H1 (cell line): ENCODE data around the gene CPEB1. TPM values are rescaled to one million over a fixed set of nuclear protein-coding genes. Genes with fewer than 3 reads are reported as not detected.

Experiments
- EP300 ChIP-seq, 2 experiments: IDR thresholded peaks; 1 replicate in 1 of 2; 2 replicates in 1 of 2; pipeline ENCODE4 v1.6.1; 2011 to 2012; ENCODE audit warnings: low read depth in 2 of 2, low read length in 2 of 2, mild to moderate bottlenecking in 2 of 2, borderline replicate concordance in 1 of 2, inconsistent platforms in 1 of 2, moderate library complexity in 1 of 2
- GTF2F1 ChIP-seq: IDR thresholded peaks from 2 replicates; pipeline ENCODE4 v1.6.1; 2012; ENCODE audit warnings: low read depth, low read length, improper control_type of control experiment, borderline replicate concordance
- KDM4A ChIP-seq: IDR thresholded peaks from one replicate; pipeline ENCODE4 v1.7.1; 2012; ENCODE audit warnings: low read depth, mild to moderate bottlenecking, moderate library complexity, low read length, inconsistent platforms; ENCODE audit not compliant: severe bottlenecking
- SIRT6 ChIP-seq: IDR thresholded peaks from one replicate; pipeline ENCODE4 v1.7.1; 2012; ENCODE audit warnings: low read length, inconsistent platforms
- SP2 ChIP-seq: IDR thresholded peaks from 2 replicates; pipeline ENCODE4 v1.6.1; 2012; ENCODE audit warnings: mild to moderate bottlenecking, low read length, inconsistent platforms
- SRF ChIP-seq: IDR thresholded peaks from 2 replicates; pipeline ENCODE4 v1.6.1; 2011; ENCODE audit warnings: mild to moderate bottlenecking, low read depth, low read length, moderate library complexity
- TAF7 ChIP-seq: optimal IDR thresholded peaks from 2 replicates; pipeline ENCODE3; 2011; ENCODE audit warnings: low read depth, mild to moderate bottlenecking, inconsistent platforms, low read length, moderate library complexity, borderline replicate concordance
- TBP ChIP-seq: IDR thresholded peaks from 2 replicates; pipeline ENCODE4 v1.6.1; 2011; ENCODE audit warnings: low read depth, low read length, improper control_type of control experiment
- polyA plus RNA-seq, 7 experiments: library from polyadenylated mRNA; depleted of rRNA in 3 of 7; stranded (reverse) in 5 of 7; unstranded in 2 of 7; fragments of >200 nt in 5 of 7; fragments of 200-250 nt in 2 of 7; gene quantifications; 1 replicate in 5 of 7; 2 replicates in 1 of 7; 4 replicates in 1 of 7; pipeline versions ENCODE4 v1.2.1 to v1.2.3, GENCODE V29; 2011 to 2013; ENCODE audit warnings: missing spikeins in 2 of 7, mixed read lengths in 2 of 7
- total RNA-seq: library from RNA; stranded (reverse); fragmentation: NEBNext Ultra II Directional; extraction: Animal tissue kit (Norgen Biotek cat#: 25700); gene quantifications from 2 replicates; pipeline ENCODE4 v1.2.1, GENCODE V29; 2021
- TF ChIP-seq, protein P1 (sequence below): fragments of 300-600 bp; sonication (generic); IDR thresholded peaks from 2 replicates; pipeline ENCODE4 v1.7.1; 2012; ENCODE audit warnings: low read length, moderate library complexity, mild to moderate bottlenecking, inconsistent platforms; ENCODE audit not compliant: insufficient replicate concordance
- TF ChIP-seq, protein P2 (sequence below): IDR thresholded peaks from 2 replicates; pipeline ENCODE4 v1.6.1; 2012; ENCODE audit warnings: inconsistent platforms

CPEB1 gene
- total and polyA plus RNA-seq, 2 of the 8 experiments (the other 6 are each of a cell fraction or from before 2014, with no cell fraction given), result 4.4 to 4.5 TPM

DNA sequence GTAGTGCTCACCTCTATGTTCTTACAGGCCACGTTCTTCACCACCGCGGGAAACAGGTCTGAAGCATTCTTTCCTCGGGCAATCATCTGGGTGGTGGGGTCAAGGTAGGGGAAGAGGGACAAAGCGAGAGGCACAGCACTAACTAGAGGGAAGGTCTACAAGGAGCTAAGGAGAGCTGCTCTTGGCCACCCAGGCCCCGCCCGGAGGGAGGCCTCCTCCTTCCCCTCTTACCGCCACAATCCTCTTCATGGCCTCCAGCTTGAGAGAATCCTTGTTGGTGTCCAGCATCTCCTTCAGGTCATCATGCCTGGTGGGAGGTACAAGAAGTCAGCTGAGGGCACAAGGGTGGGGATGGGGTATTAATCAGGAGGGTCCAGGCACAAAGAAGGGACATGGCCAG lies 42.0 kb upstream of the CPEB1 start (continued):
- TF ChIP-seq, protein P1, sequence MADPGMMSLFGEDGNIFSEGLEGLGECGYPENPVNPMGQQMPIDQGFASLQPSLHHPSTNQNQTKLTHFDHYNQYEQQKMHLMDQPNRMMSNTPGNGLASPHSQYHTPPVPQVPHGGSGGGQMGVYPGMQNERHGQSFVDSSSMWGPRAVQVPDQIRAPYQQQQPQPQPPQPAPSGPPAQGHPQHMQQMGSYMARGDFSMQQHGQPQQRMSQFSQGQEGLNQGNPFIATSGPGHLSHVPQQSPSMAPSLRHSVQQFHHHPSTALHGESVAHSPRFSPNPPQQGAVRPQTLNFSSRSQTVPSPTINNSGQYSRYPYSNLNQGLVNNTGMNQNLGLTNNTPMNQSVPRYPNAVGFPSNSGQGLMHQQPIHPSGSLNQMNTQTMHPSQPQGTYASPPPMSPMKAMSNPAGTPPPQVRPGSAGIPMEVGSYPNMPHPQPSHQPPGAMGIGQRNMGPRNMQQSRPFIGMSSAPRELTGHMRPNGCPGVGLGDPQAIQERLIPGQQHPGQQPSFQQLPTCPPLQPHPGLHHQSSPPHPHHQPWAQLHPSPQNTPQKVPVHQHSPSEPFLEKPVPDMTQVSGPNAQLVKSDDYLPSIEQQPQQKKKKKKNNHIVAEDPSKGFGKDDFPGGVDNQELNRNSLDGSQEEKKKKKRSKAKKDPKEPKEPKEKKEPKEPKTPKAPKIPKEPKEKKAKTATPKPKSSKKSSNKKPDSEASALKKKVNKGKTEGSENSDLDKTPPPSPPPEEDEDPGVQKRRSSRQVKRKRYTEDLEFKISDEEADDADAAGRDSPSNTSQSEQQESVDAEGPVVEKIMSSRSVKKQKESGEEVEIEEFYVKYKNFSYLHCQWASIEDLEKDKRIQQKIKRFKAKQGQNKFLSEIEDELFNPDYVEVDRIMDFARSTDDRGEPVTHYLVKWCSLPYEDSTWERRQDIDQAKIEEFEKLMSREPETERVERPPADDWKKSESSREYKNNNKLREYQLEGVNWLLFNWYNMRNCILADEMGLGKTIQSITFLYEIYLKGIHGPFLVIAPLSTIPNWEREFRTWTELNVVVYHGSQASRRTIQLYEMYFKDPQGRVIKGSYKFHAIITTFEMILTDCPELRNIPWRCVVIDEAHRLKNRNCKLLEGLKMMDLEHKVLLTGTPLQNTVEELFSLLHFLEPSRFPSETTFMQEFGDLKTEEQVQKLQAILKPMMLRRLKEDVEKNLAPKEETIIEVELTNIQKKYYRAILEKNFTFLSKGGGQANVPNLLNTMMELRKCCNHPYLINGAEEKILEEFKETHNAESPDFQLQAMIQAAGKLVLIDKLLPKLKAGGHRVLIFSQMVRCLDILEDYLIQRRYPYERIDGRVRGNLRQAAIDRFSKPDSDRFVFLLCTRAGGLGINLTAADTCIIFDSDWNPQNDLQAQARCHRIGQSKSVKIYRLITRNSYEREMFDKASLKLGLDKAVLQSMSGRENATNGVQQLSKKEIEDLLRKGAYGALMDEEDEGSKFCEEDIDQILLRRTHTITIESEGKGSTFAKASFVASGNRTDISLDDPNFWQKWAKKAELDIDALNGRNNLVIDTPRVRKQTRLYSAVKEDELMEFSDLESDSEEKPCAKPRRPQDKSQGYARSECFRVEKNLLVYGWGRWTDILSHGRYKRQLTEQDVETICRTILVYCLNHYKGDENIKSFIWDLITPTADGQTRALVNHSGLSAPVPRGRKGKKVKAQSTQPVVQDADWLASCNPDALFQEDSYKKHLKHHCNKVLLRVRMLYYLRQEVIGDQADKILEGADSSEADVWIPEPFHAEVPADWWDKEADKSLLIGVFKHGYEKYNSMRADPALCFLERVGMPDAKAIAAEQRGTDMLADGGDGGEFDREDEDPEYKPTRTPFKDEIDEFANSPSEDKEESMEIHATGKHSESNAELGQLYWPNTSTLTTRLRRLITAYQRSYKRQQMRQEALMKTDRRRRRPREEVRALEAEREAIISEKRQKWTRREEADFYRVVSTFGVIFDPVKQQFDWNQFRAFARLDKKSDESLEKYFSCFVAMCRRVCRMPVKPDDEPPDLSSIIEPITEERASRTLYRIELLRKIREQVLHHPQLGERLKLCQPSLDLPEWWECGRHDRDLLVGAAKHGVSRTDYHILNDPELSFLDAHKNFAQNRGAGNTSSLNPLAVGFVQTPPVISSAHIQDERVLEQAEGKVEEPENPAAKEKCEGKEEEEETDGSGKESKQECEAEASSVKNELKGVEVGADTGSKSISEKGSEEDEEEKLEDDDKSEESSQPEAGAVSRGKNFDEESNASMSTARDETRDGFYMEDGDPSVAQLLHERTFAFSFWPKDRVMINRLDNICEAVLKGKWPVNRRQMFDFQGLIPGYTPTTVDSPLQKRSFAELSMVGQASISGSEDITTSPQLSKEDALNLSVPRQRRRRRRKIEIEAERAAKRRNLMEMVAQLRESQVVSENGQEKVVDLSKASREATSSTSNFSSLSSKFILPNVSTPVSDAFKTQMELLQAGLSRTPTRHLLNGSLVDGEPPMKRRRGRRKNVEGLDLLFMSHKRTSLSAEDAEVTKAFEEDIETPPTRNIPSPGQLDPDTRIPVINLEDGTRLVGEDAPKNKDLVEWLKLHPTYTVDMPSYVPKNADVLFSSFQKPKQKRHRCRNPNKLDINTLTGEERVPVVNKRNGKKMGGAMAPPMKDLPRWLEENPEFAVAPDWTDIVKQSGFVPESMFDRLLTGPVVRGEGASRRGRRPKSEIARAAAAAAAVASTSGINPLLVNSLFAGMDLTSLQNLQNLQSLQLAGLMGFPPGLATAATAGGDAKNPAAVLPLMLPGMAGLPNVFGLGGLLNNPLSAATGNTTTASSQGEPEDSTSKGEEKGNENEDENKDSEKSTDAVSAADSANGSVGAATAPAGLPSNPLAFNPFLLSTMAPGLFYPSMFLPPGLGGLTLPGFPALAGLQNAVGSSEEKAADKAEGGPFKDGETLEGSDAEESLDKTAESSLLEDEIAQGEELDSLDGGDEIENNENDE, result no peak
- TF ChIP-seq, protein P2, sequence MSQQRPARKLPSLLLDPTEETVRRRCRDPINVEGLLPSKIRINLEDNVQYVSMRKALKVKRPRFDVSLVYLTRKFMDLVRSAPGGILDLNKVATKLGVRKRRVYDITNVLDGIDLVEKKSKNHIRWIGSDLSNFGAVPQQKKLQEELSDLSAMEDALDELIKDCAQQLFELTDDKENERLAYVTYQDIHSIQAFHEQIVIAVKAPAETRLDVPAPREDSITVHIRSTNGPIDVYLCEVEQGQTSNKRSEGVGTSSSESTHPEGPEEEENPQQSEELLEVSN, result no peak
- TF ChIP-seq SP2 (no peak), KDM4A (no peak), SIRT6 (no peak), GTF2F1 (no peak), EP300 (IDR thresholded peaks at IDR 0.05; ENCODE audit: borderline replicate concordance in 1 of 2, low read depth in 2 of 2, low read length in 2 of 2) (no peak), TAF7 (no peak), TBP (no peak), SRF (no peak)
